H9 (cell line): Measurements from ENCODE around the gene PALM3. TPM values are rescaled to one million over a fixed set of nuclear protein-coding genes. Genes with fewer than 3 reads are reported as not detected.

Experiments
- DNase-seq: peaks from one replicate; pipeline ENCODE4 v3.0.0-alpha.2; 2017
- H2AFZ ChIP-seq: one replicate; pipeline ENCODE4 v1.6.1; 2013; ENCODE audit warnings: mild to moderate bottlenecking, low read length, control low read depth, moderate library complexity
- H2AK5ac ChIP-seq: 2 replicates; pipeline ENCODE4 v1.6.1; 2013; ENCODE audit warnings: low read length, control low read depth, mixed read lengths; ENCODE audit not compliant: insufficient read length
- H2BK120ac ChIP-seq: one replicate; pipeline ENCODE4 v1.6.1; 2013; ENCODE audit warnings: low read depth, mild to moderate bottlenecking, low read length, control low read depth, inconsistent platforms; ENCODE audit not compliant: poor library complexity, severe bottlenecking
- H2BK12ac ChIP-seq: 2 replicates; pipeline ENCODE4 v1.6.1; 2013; ENCODE audit warnings: low read length, control low read depth, mixed read lengths, low read depth; ENCODE audit not compliant: insufficient read length
- H2BK15ac ChIP-seq: 2 replicates; pipeline ENCODE4 v1.6.1; 2013; ENCODE audit warnings: low read depth, low read length, control low read depth
- H2BK20ac ChIP-seq: one replicate; pipeline ENCODE4 v1.6.1; 2013; ENCODE audit warnings: low read depth, mild to moderate bottlenecking, low read length, control low read depth, inconsistent platforms; ENCODE audit not compliant: poor library complexity, severe bottlenecking
- H2BK5ac ChIP-seq: 2 replicates; pipeline ENCODE4 v1.6.1; 2013; ENCODE audit warnings: low read length, control low read depth, mixed read lengths; ENCODE audit not compliant: insufficient read length
- H3K14ac ChIP-seq: 2 replicates; pipeline ENCODE4 v1.6.1; 2013; ENCODE audit warnings: low read length, control low read depth; ENCODE audit not compliant: insufficient read depth
- H3K18ac ChIP-seq: 2 replicates; pipeline ENCODE4 v1.6.1; 2013; ENCODE audit warnings: low read depth, mild to moderate bottlenecking, mixed read lengths, low read length, control low read depth; ENCODE audit not compliant: insufficient read length
- H3K23ac ChIP-seq: 2 replicates; pipeline ENCODE4 v1.6.1; 2013; ENCODE audit warnings: low read length, control low read depth, mixed read lengths, low read depth; ENCODE audit not compliant: insufficient read length
- H3K23me2 ChIP-seq: 2 replicates; pipeline ENCODE4 v1.6.1; 2013; ENCODE audit warnings: low read depth, mild to moderate bottlenecking, mixed read lengths, low read length, control low read depth; ENCODE audit not compliant: insufficient read length, poor library complexity, severe bottlenecking
- H3K27ac ChIP-seq: 2 replicates; pipeline ENCODE4 v1.5.1; 2013; ENCODE audit warnings: low read length, control low read depth, mixed read lengths, low read depth; ENCODE audit not compliant: insufficient read length
- H3K27me3 ChIP-seq: 2 replicates; pipeline ENCODE4 v1.6.1; 2013; ENCODE audit warnings: low read length, control low read depth, inconsistent platforms; ENCODE audit not compliant: insufficient read depth
- H3K4ac ChIP-seq: 2 replicates; pipeline ENCODE4 v1.6.1; 2013; ENCODE audit warnings: low read depth, mild to moderate bottlenecking, control low read depth, inconsistent platforms, low read length, moderate library complexity
- H3K4me1 ChIP-seq: 2 replicates; pipeline ENCODE4 v1.6.1; 2013; ENCODE audit warnings: low read length, control low read depth, inconsistent platforms; ENCODE audit not compliant: insufficient read depth
- H3K4me2 ChIP-seq: 2 replicates; pipeline ENCODE4 v1.6.1; 2013; ENCODE audit warnings: low read length, control low read depth, mixed read lengths; ENCODE audit not compliant: insufficient read length, insufficient read depth
- H3K56ac ChIP-seq: 2 replicates; pipeline ENCODE4 v1.6.1; 2013; ENCODE audit warnings: low read depth, mild to moderate bottlenecking, mixed read lengths, low read length, control low read depth; ENCODE audit not compliant: insufficient read length
- H3K79me1 ChIP-seq: 2 replicates; pipeline ENCODE4 v1.6.1; 2013; ENCODE audit warnings: low read depth, mild to moderate bottlenecking, moderate library complexity, low read length, control low read depth, inconsistent platforms; ENCODE audit not compliant: insufficient read depth, poor library complexity, severe bottlenecking
- H3K79me2 ChIP-seq: 2 replicates; pipeline ENCODE4 v1.6.1; 2013; ENCODE audit warnings: low read length, control low read depth, inconsistent platforms; ENCODE audit not compliant: insufficient read depth
- H3K9ac ChIP-seq: 2 replicates; pipeline ENCODE4 v1.6.1; 2013; ENCODE audit warnings: low read length, control low read depth, mixed read lengths; ENCODE audit not compliant: insufficient read length; ENCODE audit errors: extremely low read depth
- H3K9me3 ChIP-seq: one replicate; pipeline ENCODE4 v1.6.1; 2013; ENCODE audit warnings: low read depth, low read length, inconsistent platforms; ENCODE audit not compliant: control insufficient read depth
- H3T11ph ChIP-seq: one replicate; pipeline ENCODE4 v1.6.1; 2013; ENCODE audit warnings: mild to moderate bottlenecking, low read length, control low read depth, inconsistent platforms
- H4K20me1 ChIP-seq: one replicate; pipeline ENCODE4 v1.6.1; 2013; ENCODE audit not compliant: control insufficient read depth, insufficient read length, insufficient read depth
- H4K5ac ChIP-seq: 2 replicates; pipeline ENCODE4 v1.6.1; 2013; ENCODE audit warnings: low read depth, mild to moderate bottlenecking, mixed read lengths, low read length, control low read depth; ENCODE audit not compliant: insufficient read length
- H4K8ac ChIP-seq: replicated peaks from 2 replicates; pipeline ENCODE4 v1.6.1; 2013; ENCODE audit warnings: low read length, control low read depth, mixed read lengths, low read depth; ENCODE audit not compliant: insufficient read length
- H4K91ac ChIP-seq: 2 replicates; pipeline ENCODE4 v1.6.1; 2013; ENCODE audit warnings: low read depth, mild to moderate bottlenecking, moderate library complexity, mixed read lengths, low read length, control low read depth; ENCODE audit not compliant: insufficient read length
- H3K27ac Mint-ChIP-seq, 3 experiments: 2 replicates in 2 of 3; 3 replicates in 1 of 3; pipeline ENCODE4 v1.8.0; 2020 to 2021; ENCODE audit warnings: mixed read lengths in 3 of 3, mild to moderate bottlenecking in 1 of 3, moderate library complexity in 1 of 3
- H3K27me3 Mint-ChIP-seq: 2 replicates; pipeline ENCODE4 v1.8.0; 2021; ENCODE audit warnings: low read depth, mild to moderate bottlenecking, moderate library complexity, mixed read lengths
- H3K36me3 Mint-ChIP-seq, 3 experiments: 2 replicates in 2 of 3; 3 replicates in 1 of 3; pipeline ENCODE4 v1.8.0; 2020 to 2021; ENCODE audit warnings: low read depth in 3 of 3, mixed read lengths in 3 of 3; ENCODE audit not compliant: insufficient read depth in 1 of 3
- H3K4me1 Mint-ChIP-seq, 2 experiments: 2 replicates each; pipeline ENCODE4 v1.8.0; 2020; ENCODE audit warnings: mixed read lengths in 2 of 2
- H3K4me3 Mint-ChIP-seq, 2 experiments: 2 replicates in 1 of 2; 3 replicates in 1 of 2; pipeline ENCODE4 v1.8.0; 2020 to 2021; ENCODE audit warnings: mild to moderate bottlenecking in 2 of 2, mixed read lengths in 2 of 2, moderate library complexity in 1 of 2
- H3K9me3 Mint-ChIP-seq, 2 experiments: 2 replicates in 1 of 2; 3 replicates in 1 of 2; pipeline ENCODE4 v1.8.0; 2020; ENCODE audit warnings: mild to moderate bottlenecking in 2 of 2, mixed read lengths in 2 of 2, moderate library complexity in 1 of 2
- CTCF ChIP-seq: fragments of 200-600 bp; sonication (generic); conservative IDR thresholded peaks from 3 replicates; pipeline ENCODE4 v1.8.0; 2021; ENCODE audit warnings: antibody characterized with exemption, mild to moderate bottlenecking
- WGBS: extraction: QIAGEN DNeasy Blood & Tissue Kit; methylation state at CpG from one replicate; pipeline ENCODE4 v1.1.7; 2013; ENCODE audit warnings: missing lambda C conversion rate, low lambda C conversion rate, mixed read lengths; ENCODE audit not compliant: insufficient read length; ENCODE audit errors: extremely low coverage; 5-methylcytosine and 5-hydroxymethylcytosine counted together
- total RNA-seq: library from RNA; stranded (reverse); gene quantifications from 2 replicates; pipeline ENCODE4 v1.2.1, GENCODE V29; 2021

The PALM3 gene
- total RNA-seq, 1 experiment from 2014 or later, result 11.5 TPM

GRCh38 chr19:14035706-14036105 lies 26.2 kb downstream of the PALM3 start:
- Histone ChIP-seq H2AK5ac (no peak overlapping the region), H3K9ac (no peak overlapping the region), H3K23me2 (peaks cover 13% of the 10 kb centered on the region), H3K4me1 (no peaks in the 10 kb centered on the region), H2BK120ac (no peak overlapping the region), H3K23ac (no peak overlapping the region), H4K5ac (no peak overlapping the region), H3K27me3 (no peaks in the 10 kb centered on the region), H3K4me2 (no peak overlapping the region), H2AFZ (no peak overlapping the region), H2BK20ac (no peak overlapping the region), H2BK12ac (no peak overlapping the region), H3K18ac (no peak overlapping the region), H3K9me3 (no peaks in the 10 kb centered on the region), H3K27ac (no peak overlapping the region), H3K4ac (no peak overlapping the region), H3K14ac (no peak overlapping the region), H4K20me1 (no peaks in the 10 kb centered on the region), H2BK5ac (no peak overlapping the region), H2BK15ac (no peak overlapping the region), H3K56ac (no peak overlapping the region), H4K8ac (no peak overlapping the region), H3K79me1 (no peaks in the 10 kb centered on the region), H4K91ac (no peak overlapping the region), H3T11ph (no peak overlapping the region), H3K79me2 (no peaks in the 10 kb centered on the region)
- Mint-ChIP-seq H3K27ac (no peak overlapping the region), H3K36me3 (no peaks in the 10 kb centered on the region; a peak in 2 of 7 replicates), H3K4me1 (peaks cover 4 to 8% of the 10 kb centered on the region in 2 experiments; a peak in 3 of 4 replicates), H3K9me3 (no peaks in the 10 kb centered on the region), H3K27me3 (peaks cover 8% of the 10 kb centered on the region), H3K4me3 (no peak overlapping the region)
- TF ChIP-seq CTCF, result no peak
- no CpG with 5 or more reads among the region's 7 CpGs for WGBS
- no peak for DNase-seq
